ENCODE measurements around the gene IGSF10.

GRCh38 chr3:151421938-151422337, 38.9 kb downstream of the IGSF10 start:
- TF ChIP-seq, protein P1, sequence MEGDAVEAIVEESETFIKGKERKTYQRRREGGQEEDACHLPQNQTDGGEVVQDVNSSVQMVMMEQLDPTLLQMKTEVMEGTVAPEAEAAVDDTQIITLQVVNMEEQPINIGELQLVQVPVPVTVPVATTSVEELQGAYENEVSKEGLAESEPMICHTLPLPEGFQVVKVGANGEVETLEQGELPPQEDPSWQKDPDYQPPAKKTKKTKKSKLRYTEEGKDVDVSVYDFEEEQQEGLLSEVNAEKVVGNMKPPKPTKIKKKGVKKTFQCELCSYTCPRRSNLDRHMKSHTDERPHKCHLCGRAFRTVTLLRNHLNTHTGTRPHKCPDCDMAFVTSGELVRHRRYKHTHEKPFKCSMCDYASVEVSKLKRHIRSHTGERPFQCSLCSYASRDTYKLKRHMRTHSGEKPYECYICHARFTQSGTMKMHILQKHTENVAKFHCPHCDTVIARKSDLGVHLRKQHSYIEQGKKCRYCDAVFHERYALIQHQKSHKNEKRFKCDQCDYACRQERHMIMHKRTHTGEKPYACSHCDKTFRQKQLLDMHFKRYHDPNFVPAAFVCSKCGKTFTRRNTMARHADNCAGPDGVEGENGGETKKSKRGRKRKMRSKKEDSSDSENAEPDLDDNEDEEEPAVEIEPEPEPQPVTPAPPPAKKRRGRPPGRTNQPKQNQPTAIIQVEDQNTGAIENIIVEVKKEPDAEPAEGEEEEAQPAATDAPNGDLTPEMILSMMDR (IDR thresholded peaks at IDR 0.05) = no peak
- no peak for TF ChIP-seq JUND (IDR thresholded peaks at IDR 0.05)
- TF ChIP-seq GATA2 (CRISPR knock-in tag; IDR thresholded peaks at IDR 0.05) = no peak
- TF ChIP-seq, protein P2, sequence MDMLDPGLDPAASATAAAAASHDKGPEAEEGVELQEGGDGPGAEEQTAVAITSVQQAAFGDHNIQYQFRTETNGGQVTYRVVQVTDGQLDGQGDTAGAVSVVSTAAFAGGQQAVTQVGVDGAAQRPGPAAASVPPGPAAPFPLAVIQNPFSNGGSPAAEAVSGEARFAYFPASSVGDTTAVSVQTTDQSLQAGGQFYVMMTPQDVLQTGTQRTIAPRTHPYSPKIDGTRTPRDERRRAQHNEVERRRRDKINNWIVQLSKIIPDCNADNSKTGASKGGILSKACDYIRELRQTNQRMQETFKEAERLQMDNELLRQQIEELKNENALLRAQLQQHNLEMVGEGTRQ (IDR thresholded peaks at IDR 0.05; ENCODE audit: borderline replicate concordance, low read depth, low read length) = no peak
- no peak for TF ChIP-seq TAF1 (IDR thresholded peaks at IDR 0.05; ENCODE audit: borderline replicate concordance, low read depth, low read length)
- TF ChIP-seq REST (IDR thresholded peaks at IDR 0.05; ENCODE audit: low read depth, low read length) = no peak
- TF ChIP-seq GABPA (IDR thresholded peaks at IDR 0.05; ENCODE audit: low read depth) = no peak
- TF ChIP-seq USF1 (IDR thresholded peaks at IDR 0.05; ENCODE audit: borderline replicate concordance, low read depth) = no peak
- no peak for TF ChIP-seq RAD21 (IDR thresholded peaks at IDR 0.05; ENCODE audit: low read length)
- TF ChIP-seq MXI1 (IDR thresholded peaks at IDR 0.05; ENCODE audit: low read depth, low read length) = no peak
